HL-60 (cell line): ENCODE results near the gene UBIAD1.
A peak's percentile ranks its signal among the peaks of the same experiment; 100 is the strongest.

Experiments
- DNase-seq, 2 experiments: peaks; one replicate each; pipeline ENCODE4 v3.0.0-alpha.2; 2010 to 2020; ENCODE audit warnings: low read depth in 1 of 2, low spot score in 1 of 2
- H3K27ac ChIP-seq: fragments of 250-450 bp; sonication (Bioruptor Pico); replicated peaks from 2 replicates; pipeline ENCODE4 v1.5.1; 2020; ENCODE audit warnings: mild to moderate bottlenecking, moderate library complexity
- H3K27me3 ChIP-seq: fragments of 250-450 bp; sonication (Bioruptor Pico); 2 replicates; pipeline ENCODE4 v1.5.1; 2021; ENCODE audit warnings: mild to moderate bottlenecking, moderate library complexity; ENCODE audit not compliant: insufficient read depth, poor library complexity, severe bottlenecking
- H3K4me3 ChIP-seq: replicated peaks from 2 replicates; pipeline ENCODE4 v1.5.1; 2011; ENCODE audit warnings: mild to moderate bottlenecking, control low read depth, low read length; ENCODE audit not compliant: insufficient read depth
- CTCF ChIP-seq: IDR thresholded peaks from one replicate; pipeline ENCODE4 v1.5.1; 2011; ENCODE audit warnings: low read length, control low read depth, inconsistent platforms; ENCODE audit not compliant: insufficient read depth
- GABPA ChIP-seq: IDR thresholded peaks from 2 replicates; pipeline ENCODE4 v1.6.1; 2012; ENCODE audit warnings: low read depth
- POLR2AphosphoS5 ChIP-seq: IDR thresholded peaks from 2 replicates; pipeline ENCODE4 v1.6.1; 2012; ENCODE audit warnings: low read depth
- REST ChIP-seq: IDR thresholded peaks from 2 replicates; pipeline ENCODE4 v1.6.1; 2012; ENCODE audit warnings: low read depth; ENCODE audit not compliant: insufficient replicate concordance
- SPI1 ChIP-seq: IDR thresholded peaks from 2 replicates; pipeline ENCODE4 v1.6.1; 2012; ENCODE audit warnings: low read depth, mild to moderate bottlenecking, borderline replicate concordance

UBIAD1 gene

GRCh38 chr1:11272544-11272831 lies 510 bp upstream of the UBIAD1 start:
- H3K27ac ChIP-seq, result no peak overlapping the region
- H3K27me3 ChIP-seq, result no peaks in the 10 kb centered on the region
- DNase-seq, result no peak
- no peak for TF ChIP-seq REST
- no peak for TF ChIP-seq GABPA
- TF ChIP-seq CTCF, result no peak
- no peak for TF ChIP-seq POLR2AphosphoS5
- no peak for TF ChIP-seq SPI1
- peak overlapping the region; percentile 43 for H3K4me3 ChIP-seq

- DNase-seq, result peak in 1 of 2 experiments; percentile 11
- Histone ChIP-seq H3K27ac (peak overlapping the region; percentile 100), H3K27me3 (no peaks in the 10 kb centered on the region), H3K4me3 (peak overlapping the region; percentile 55)
- TF ChIP-seq POLR2AphosphoS5 (no peak), SPI1 (no peak), GABPA (no peak), REST (no peak), CTCF (no peak)
These were observed 717 bp downstream of the UBIAD1 start for GRCh38 chr1:11273595-11274234.

GRCh38 chr1:11279152-11279551 lies 6.2 kb downstream of the UBIAD1 start:
- Histone ChIP-seq H3K27ac (no peak overlapping the region), H3K4me3 (no peak overlapping the region), H3K27me3 (no peaks in the 10 kb centered on the region)
- no peak for TF ChIP-seq SPI1
- TF ChIP-seq GABPA, result no peak
- no peak for TF ChIP-seq REST
- no peak for TF ChIP-seq CTCF
- TF ChIP-seq POLR2AphosphoS5, result no peak
- DNase-seq, result no peak
